Measurements from ENCODE around the gene PPIG.

- TF ChIP-seq CTCF (IDR thresholded peaks at IDR 0.05; ENCODE audit: low read depth, low read length, poor library complexity, severe bottlenecking) (no peak), EZH2phosphoT487 (IDR thresholded peaks at IDR 0.05; ENCODE audit: borderline replicate concordance, low read length) (no peak)
Observed at GRCh38 chr2:169656164-169656563, 72.0 kb downstream of the PPIG start.

Data from DOHH2 (cell line).